ENCODE data around the gene PIGBOS1. TPM values are rescaled to one million over a fixed set of nuclear protein-coding genes. Genes with fewer than 3 reads are reported as not detected.

PIGBOS1 gene
- total and polyA plus RNA-seq, 9 of the 15 experiments (the other 6 are each of a cell fraction or from before 2014, with no cell fraction given), result 25.2 to 76.2 (median 46.0) TPM

DNA sequence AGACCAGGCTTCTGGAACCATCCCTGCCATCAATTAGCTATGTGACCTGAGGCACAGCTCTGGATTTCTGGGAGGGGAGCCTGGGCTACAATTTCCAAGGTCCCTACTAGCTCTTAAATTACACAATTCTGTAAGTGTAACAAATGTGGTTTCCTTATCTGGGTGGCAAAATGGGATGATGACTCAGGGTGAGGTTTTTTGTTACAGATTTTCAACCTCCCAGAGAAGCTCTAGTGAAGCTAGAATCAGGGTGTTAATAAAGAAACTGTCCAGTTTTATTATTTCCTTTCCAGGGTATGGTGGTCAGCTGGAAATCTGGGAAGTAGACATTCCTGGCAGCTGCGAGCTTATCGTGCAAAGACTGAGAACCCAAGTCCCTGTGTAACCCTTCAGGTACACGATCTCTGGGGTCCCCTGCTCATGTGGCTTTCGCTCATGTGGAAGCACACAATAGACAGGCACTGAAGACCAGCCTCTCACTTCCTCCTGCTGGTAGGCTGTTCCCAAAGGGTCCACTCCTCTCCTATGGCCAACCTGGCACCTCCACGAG is 36.6 kb downstream of the PIGBOS1 start (continued):
- TF ChIP-seq SMC3 (conservative IDR thresholded peaks at IDR 0.05; ENCODE audit: insufficient read depth, low read depth, low read length) (no peak), MCM7 (IDR thresholded peaks at IDR 0.05) (no peak), SRF (CRISPR knock-in tag; IDR thresholded peaks at IDR 0.05) (no peak), ZNF184 (CRISPR knock-in tag; IDR thresholded peaks at IDR 0.05) (no peak), MAZ (CRISPR knock-in tag; conservative IDR thresholded peaks at IDR 0.05 in 1 of 2, IDR thresholded peaks at IDR 0.05 in 1 of 2) (no peak), TRIM25 (IDR thresholded peaks at IDR 0.05; ENCODE audit: borderline replicate concordance) (no peak), GATAD2A (IDR thresholded peaks at IDR 0.05) (no peak), USF2 (CRISPR knock-in tag; IDR thresholded peaks at IDR 0.05) (no peak), LARP7 (IDR thresholded peaks at IDR 0.05) (no peak), ZBTB43 (CRISPR knock-in tag; IDR thresholded peaks at IDR 0.05) (no peak), KDM4B (IDR thresholded peaks at IDR 0.05; ENCODE audit: borderline replicate concordance in 2 of 2, low read depth in 1 of 2) (no peak), ZNF766 (CRISPR knock-in tag; conservative IDR thresholded peaks at IDR 0.05) (peak; percentile 98), KLF6 (CRISPR knock-in tag; IDR thresholded peaks at IDR 0.05; ENCODE audit: borderline replicate concordance) (no peak), BRF1 (IDR thresholded peaks at IDR 0.05; ENCODE audit: borderline replicate concordance, extremely low read depth, insufficient read length) (no peak), FUS (optimal IDR thresholded peaks at IDR 0.05; ENCODE audit: low read depth, low read length) (no peak), GTF2B (IDR thresholded peaks at IDR 0.05; ENCODE audit: extremely low read depth, insufficient read length) (no peak), NR0B1 (IDR thresholded peaks at IDR 0.05; ENCODE audit: partially characterized antibody) (no peak)
- TF ChIP-seq, protein P1, sequence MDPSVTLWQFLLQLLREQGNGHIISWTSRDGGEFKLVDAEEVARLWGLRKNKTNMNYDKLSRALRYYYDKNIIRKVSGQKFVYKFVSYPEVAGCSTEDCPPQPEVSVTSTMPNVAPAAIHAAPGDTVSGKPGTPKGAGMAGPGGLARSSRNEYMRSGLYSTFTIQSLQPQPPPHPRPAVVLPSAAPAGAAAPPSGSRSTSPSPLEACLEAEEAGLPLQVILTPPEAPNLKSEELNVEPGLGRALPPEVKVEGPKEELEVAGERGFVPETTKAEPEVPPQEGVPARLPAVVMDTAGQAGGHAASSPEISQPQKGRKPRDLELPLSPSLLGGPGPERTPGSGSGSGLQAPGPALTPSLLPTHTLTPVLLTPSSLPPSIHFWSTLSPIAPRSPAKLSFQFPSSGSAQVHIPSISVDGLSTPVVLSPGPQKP (CRISPR knock-in tag; IDR thresholded peaks at IDR 0.05), result no peak
- TF ChIP-seq, protein P2, sequence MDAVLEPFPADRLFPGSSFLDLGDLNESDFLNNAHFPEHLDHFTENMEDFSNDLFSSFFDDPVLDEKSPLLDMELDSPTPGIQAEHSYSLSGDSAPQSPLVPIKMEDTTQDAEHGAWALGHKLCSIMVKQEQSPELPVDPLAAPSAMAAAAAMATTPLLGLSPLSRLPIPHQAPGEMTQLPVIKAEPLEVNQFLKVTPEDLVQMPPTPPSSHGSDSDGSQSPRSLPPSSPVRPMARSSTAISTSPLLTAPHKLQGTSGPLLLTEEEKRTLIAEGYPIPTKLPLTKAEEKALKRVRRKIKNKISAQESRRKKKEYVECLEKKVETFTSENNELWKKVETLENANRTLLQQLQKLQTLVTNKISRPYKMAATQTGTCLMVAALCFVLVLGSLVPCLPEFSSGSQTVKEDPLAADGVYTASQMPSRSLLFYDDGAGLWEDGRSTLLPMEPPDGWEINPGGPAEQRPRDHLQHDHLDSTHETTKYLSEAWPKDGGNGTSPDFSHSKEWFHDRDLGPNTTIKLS (IDR thresholded peaks at IDR 0.05; ENCODE audit: borderline replicate concordance, low read depth), result no peak; the same call in 1 of the 2 replicates
